Type B pancreatic cell (in vitro differentiated cells): ENCODE data around the gene SLC2A6. TPM values are rescaled to one million over a fixed set of nuclear protein-coding genes. Genes with fewer than 3 reads are reported as not detected.
A peak's percentile ranks its signal among the peaks of the same experiment; 100 is the strongest.

Experiments
- DNase-seq: peaks from one replicate; pipeline ENCODE4 v3.0.0; 2021; ENCODE audit warnings: mixed read lengths; ENCODE audit not compliant: unreplicated experiment; ENCODE audit errors: extremely low spot score
- H3K27ac Mint-ChIP-seq: 2 replicates; pipeline ENCODE4 v1.8.0; 2021; ENCODE audit warnings: mild to moderate bottlenecking, mixed read lengths
- H3K27me3 Mint-ChIP-seq: 2 replicates; pipeline ENCODE4 v1.8.0; 2021; ENCODE audit warnings: mixed read lengths
- H3K36me3 Mint-ChIP-seq: 2 replicates; pipeline ENCODE4 v1.8.0; 2021; ENCODE audit warnings: mixed read lengths
- H3K4me1 Mint-ChIP-seq: one replicate; pipeline ENCODE4 v1.8.0; 2021; ENCODE audit warnings: mixed read lengths; ENCODE audit not compliant: unreplicated experiment
- H3K4me3 Mint-ChIP-seq: 2 replicates; pipeline ENCODE4 v1.8.0; 2021; ENCODE audit warnings: mild to moderate bottlenecking, mixed read lengths
- H3K9me3 Mint-ChIP-seq: 2 replicates; pipeline ENCODE4 v1.8.0; 2021; ENCODE audit warnings: mixed read lengths
- CTCF ChIP-seq: fragments of 200-600 bp; sonication (generic); conservative IDR thresholded peaks from 2 replicates; pipeline ENCODE4 v1.5.0; 2021; ENCODE audit warnings: antibody characterized with exemption, mild to moderate bottlenecking
- total RNA-seq: library from RNA; stranded (reverse); gene quantifications from 2 replicates; pipeline ENCODE4 v1.2.1, GENCODE V29; 2021; ENCODE audit warnings: low replicate concordance

The SLC2A6 gene
- total RNA-seq, 1 donor from 2014 or later: 8.2 TPM

GRCh38 chr9:133477992-133478850 lies 678 bp downstream of the SLC2A6 start:
- peaks cover 3% of the 10 kb centered on the region for H3K27me3 Mint-ChIP-seq
- H3K4me3 Mint-ChIP-seq: peak overlapping the region; percentile 49
- H3K36me3 Mint-ChIP-seq: no peaks in the 10 kb centered on the region
- TF ChIP-seq CTCF: no peak
- no peak overlapping the region for H3K27ac Mint-ChIP-seq
- H3K9me3 Mint-ChIP-seq: no peaks in the 10 kb centered on the region
- no peak for DNase-seq
- peaks cover 7% of the 10 kb centered on the region for H3K4me1 Mint-ChIP-seq

GRCh38 chr9:133477461-133477860 lies 1.4 kb downstream of the SLC2A6 start:
- Mint-ChIP-seq H3K27ac (no peak overlapping the region), H3K9me3 (no peaks in the 10 kb centered on the region), H3K4me1 (peaks cover 4% of the 10 kb centered on the region), H3K4me3 (peak overlapping the region; percentile 49), H3K27me3 (no peaks in the 10 kb centered on the region), H3K36me3 (no peaks in the 10 kb centered on the region)
- TF ChIP-seq CTCF: no peak
- no peak for DNase-seq

- no peak for DNase-seq
- Mint-ChIP-seq H3K27me3 (no peaks in the 10 kb centered on the region), H3K36me3 (no peaks in the 10 kb centered on the region), H3K27ac (no peak overlapping the region), H3K9me3 (no peaks in the 10 kb centered on the region), H3K4me1 (no peaks in the 10 kb centered on the region), H3K4me3 (no peak overlapping the region)
- TF ChIP-seq CTCF: no peak
Measured at GRCh38 chr9:133476941-133477340, 2.0 kb downstream of the SLC2A6 start.

- Mint-ChIP-seq H3K27ac (no peak overlapping the region), H3K36me3 (no peaks in the 10 kb centered on the region), H3K4me3 (peak overlapping the region; percentile 14), H3K27me3 (no peaks in the 10 kb centered on the region), H3K9me3 (no peaks in the 10 kb centered on the region), H3K4me1 (no peaks in the 10 kb centered on the region)
- no peak for DNase-seq
- TF ChIP-seq CTCF: no peak
Measured at GRCh38 chr9:133476036-133476931, 2.6 kb downstream of the SLC2A6 start.

- Mint-ChIP-seq H3K9me3 (no peaks in the 10 kb centered on the region), H3K4me1 (peaks cover 3% of the 10 kb centered on the region), H3K4me3 (no peak overlapping the region), H3K27ac (no peak overlapping the region), H3K36me3 (no peaks in the 10 kb centered on the region), H3K27me3 (no peaks in the 10 kb centered on the region)
- no peak for DNase-seq
- TF ChIP-seq CTCF: no peak
Measured at GRCh38 chr9:133475292-133476012, 3.4 kb downstream of the SLC2A6 start.
